Activated T-helper 1 cell treated with Interleukin-2 at 50 U/mL for 16 hours (primary cell): ENCODE results near the gene LACC1.

Experiments
- DNase-seq: peaks from one replicate; pipeline ENCODE4 v3.0.0-alpha.2; 2020; ENCODE audit warnings: low read depth

Gene LACC1

DNA sequence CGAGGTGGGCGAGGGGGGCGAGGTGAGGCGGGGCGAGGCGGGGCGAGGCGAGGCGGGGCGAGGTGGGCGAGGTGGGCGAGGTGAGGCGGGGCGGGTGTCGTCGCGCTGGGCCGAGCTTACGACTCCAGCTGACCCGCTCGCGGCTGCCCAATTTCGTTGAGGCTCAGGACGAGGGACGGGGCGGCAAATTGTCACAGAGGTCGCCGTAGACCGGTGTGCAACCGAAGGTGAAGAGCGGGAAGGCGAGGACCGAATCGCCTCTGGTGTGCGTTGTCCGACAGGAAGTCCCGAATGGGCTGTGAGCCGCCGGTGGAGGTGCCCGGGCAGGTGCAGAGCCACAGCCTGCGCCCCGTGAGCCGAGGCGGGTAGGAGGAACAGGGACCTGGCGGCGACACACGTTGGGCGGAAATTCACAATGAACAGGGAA, at the start of gene LACC1:
Gene LACC1, plus strand, starts transcription at position 150 of the 427 bp plus-strand sequence. CDS start 1,082 bp downstream, outside the sequence.
- DNase-seq: peak; percentile 6

DNA sequence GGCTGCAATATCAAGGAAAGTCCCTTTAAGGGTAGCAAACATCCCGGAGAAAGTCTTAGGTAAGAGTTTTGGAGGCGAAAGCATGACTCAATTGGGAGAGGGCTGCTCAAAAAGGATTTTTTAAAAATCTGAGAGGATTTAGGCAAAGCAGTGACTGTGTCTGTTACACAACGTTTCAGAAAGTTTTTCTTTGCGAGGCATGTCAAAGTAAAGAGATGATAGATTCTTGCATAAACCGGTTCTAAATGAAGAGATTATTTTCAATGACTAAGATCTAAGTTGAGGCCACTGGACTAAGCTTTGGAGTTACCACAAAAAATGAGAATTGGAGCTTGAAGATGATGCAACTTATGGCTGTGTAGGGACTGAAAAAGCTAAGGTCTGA, 49.2 kb upstream of the LACC1 start:
- no peak for DNase-seq

DNA sequence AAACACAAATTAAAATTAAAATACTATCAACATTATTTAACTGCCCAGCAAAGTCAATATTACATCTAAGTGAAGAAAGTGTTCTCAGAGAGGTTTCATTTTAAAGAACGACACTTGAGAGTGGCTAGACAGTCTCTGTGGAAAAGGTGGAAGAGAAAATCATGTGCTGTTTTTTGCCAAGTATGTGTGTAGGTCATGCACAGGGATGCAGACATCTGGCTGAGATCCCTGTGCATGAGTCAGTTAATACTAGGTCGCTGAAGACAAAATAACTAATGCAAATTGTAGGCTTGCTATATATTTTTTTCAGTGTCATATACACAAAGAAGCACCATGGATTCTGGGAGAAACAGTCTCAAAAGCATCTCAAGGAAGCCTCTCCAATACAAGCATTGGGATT, 48.6 kb upstream of the LACC1 start:
- no peak for DNase-seq

DNA sequence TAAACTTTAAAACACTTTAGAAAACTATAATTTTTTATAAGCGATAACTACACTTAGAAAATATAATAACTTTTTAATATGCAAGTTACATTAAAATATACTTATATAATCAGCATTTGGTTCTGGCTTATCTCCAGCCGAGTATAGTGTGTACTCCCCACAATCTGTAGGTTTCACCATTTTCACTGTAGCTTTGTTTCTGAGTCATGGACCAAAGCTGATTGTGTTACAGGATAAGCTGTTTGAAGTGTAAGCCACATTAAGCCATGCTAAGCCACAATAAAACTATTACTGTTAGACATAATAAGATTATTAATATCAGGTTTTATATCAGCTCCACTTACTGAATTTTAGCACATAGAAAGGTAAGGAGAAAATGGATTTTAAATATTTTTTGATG, 44.0 kb upstream of the LACC1 start:
- DNase-seq: no peak

DNA sequence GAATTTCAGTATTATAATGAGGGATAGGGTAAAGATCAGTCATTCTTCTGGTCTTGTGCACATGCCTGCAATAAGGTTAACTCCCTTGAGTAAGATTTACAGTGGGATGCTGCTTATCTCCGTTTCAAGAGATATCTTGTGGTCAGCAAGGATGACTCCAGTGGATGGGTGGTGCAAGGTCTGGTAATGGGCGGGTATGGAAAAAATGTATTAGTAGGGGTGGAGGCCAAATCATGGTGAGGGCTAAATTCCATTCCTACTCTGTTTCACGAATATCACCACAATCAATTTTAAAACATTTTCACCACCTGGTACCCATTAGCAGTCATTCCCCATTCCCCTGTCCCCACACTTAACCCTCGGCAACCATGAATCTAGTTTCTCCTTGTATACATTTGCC, 40.8 kb upstream of the LACC1 start:
- no peak for DNase-seq

DNA sequence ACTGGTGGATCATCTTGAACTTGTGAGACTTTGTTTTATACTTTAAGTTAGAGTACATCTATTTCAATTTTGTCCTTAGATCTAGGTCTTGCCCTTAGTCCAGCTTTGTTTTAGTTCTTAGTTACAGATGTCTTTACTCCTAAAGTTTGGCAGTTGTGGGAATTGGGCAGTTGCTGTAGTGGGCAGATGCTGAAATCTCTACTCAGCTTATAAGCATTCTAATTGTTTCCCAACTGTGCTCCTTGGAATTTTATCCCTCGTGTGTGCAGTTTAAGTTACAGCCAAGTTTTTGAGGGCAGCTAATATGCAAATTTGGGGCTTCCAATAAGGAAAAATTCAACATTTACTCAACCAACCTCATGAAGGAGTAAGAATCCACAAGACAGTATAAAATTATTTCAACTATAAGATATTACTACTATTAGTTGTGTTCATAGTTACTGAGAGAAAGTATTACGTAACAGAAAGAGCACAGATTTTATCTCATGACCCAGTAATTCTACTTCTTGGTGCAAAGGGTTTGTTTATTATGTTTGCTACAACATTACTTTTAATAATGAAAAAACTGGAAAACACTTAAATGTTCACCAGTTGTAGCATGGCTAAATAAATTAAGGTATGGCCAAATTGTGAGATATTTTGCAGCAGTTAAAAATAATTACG, 33.1 kb upstream of the LACC1 start:
- no peak for DNase-seq

GRCh38 chr13:43848001-43848649, 31.6 kb upstream of the LACC1 start:
- no peak for DNase-seq

GRCh38 chr13:43850873-43851272, 28.8 kb upstream of the LACC1 start:
- DNase-seq: no peak

DNA sequence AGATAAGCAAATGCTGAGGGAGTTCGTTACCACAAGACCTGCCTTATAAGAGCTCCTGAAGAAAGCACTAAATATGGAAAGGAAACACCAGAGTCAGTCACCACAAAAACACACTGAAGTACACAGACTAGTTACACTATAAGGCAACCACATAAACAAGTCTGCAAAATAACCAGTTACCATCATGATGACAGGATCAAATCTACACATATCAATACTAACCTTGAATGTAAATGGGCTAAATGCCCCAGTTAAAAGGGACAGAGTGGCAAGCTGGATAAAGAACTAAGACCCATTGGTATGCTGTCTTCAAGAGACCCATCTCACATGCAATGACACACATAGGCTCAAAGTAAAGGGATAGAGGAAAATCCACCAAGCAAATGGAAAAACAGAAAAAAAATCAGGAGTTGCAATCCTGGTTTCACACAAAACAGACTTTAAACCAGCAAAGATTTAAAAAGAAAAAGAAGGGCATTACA, 26.7 kb upstream of the LACC1 start:
- no peak for DNase-seq

- DNase-seq: no peak
These were observed 17.8 kb upstream of the LACC1 start for GRCh38 chr13:43861863-43862262.

DNA sequence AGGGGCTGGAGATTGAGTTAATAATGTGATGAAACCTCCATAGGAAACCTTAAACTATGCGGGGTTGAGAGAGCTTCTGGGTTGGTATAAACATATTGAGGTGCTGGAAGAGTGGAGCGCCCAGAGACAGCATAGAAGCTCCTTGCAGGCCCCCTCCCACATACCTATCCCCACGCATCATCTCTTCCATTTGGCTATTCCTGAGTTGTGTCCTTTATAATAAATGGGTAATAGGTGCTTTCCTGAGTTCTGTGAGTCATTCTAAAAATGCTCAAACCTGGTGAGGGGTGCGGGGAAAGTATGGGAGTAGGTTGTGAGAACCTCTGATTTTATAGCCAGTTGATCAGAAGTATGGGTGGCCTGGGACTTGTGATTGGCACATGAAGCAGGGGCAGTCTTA, 14.8 kb upstream of the LACC1 start:
- DNase-seq: no peak

- no peak for DNase-seq
These were observed 13.8 kb upstream of the LACC1 start for GRCh38 chr13:43865892-43866291.

- no peak for DNase-seq
These were observed 7.5 kb upstream of the LACC1 start for GRCh38 chr13:43872181-43872580.

DNA sequence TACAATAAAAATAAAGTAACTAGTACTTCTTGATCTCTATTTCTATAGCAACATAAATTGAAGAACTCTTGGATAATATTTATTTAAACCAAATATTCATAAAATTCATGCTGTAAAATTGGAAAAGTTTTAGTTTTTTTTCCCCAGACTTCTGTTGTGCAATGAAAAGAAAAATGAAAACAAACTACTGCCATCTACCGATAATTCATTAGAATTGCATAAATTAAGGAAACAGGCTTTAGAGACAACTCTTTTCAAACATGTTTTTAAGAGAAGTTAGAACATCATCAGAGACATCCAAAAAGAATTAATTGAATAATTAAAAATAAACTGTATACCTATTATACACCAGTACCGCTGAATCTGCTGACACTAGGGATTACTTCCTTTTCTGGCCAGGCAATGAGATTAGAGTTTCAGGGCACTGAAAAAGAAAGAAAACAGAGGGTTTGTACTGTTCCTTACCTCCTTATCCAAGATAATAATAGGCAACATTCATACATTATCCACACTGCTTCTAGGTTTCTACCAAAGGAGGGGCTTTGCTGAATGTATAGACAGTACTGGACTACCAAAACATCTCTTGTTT, 5.1 kb upstream of the LACC1 start:
- DNase-seq: no peak

GRCh38 chr13:43876366-43876765, 3.3 kb upstream of the LACC1 start:
- DNase-seq: no peak

- DNase-seq: no peak
These were observed 2.4 kb upstream of the LACC1 start for GRCh38 chr13:43877326-43877725.

DNA sequence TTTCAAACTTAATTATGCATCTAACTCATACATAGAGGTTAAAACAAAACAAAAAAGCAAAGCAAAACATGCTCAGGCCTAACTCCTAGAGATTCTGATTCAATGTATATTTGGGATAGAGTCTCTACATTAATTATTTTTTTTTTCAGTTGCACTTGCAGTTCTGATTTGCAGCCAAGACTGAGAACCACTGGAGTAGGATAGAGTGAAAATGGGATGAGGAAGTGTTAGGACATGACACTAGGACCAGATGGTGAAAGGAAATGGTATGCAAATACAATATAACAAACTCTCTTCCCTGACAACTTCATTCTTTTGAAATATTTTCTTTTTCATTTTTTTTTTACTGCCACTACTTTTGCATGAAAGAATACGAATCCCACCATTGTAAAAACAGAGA, 1.9 kb upstream of the LACC1 start:
- no peak for DNase-seq

DNA sequence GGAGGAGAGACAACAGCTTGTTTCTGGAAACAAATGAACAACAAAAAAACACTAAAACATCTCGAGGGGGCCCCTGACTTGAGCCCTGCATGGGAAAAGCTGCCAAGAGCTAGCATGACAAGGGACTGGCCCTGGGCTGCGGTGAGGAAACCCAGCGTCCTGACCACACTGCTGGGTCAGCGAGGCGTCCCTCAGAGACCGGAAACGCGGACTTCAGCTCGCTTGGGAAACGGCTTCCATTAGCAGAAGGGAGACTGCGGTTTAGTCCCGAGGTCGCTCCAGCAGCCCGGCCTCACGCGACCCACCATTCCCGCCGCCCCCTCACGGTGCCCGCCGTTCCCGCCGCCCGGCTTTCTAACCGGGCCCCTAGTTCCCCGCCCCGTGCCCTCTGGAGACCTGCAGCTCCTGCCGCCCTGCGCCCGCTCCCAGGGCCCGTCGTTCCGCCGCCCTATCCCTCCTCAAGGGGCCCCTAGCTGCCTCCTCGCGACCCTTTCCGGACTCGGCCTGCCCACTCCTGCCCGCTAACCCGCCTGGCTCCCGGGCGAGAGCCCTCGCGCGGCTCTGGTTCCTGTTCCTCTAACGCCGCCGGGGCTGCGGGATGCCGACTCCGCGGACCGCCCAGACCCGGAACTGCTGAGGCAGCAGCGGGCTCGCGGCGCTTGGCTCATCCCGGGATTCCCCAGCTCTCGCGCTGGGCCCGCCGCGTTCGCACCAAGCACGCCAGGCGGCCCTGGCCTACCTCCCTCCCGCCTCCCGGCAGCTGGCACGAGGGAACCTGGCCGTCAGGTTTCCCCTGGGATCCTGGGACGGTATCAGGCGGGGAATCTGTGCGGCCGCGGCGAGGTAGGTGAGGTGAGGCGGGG, 581 bp upstream of the LACC1 start, which contains the start of gene CCDC122:
Gene CCDC122, minus strand, starts transcription at position 849 of the 863 bp plus-strand sequence. CDS start 10,364 bp downstream, outside the sequence.
- DNase-seq: peak; percentile 54

- no peak for DNase-seq
These were observed 631 bp downstream of the LACC1 start for GRCh38 chr13:43880214-43880855.

DNA sequence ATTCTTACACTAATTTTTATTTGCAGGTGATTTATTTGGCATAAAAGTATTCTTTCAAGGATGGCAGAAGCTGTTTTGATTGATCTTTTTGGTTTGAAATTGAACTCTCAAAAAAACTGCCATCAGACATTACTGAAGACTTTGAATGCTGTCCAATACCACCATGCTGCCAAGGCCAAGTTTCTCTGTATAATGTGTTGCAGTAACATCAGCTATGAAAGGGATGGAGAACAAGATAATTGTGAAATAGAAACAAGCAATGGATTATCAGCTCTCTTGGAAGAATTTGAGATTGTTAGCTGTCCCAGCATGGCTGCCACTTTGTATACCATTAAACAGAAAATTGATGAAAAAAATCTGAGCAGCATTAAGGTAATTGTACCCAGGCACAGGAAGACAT, 1.2 kb downstream of the LACC1 start:
- DNase-seq: no peak

GRCh38 chr13:43881580-43881979, 1.9 kb downstream of the LACC1 start:
- DNase-seq: no peak

GRCh38 chr13:43883631-43884030, 3.9 kb downstream of the LACC1 start:
- no peak for DNase-seq
